Trophoblast cell (in vitro differentiated cells and primary cell): ENCODE data around the gene GSN.

Source experiments
- DNase-seq, 2 donors: peaks; one replicate each; pipeline ENCODE4 v3.0.0-alpha.2; 2016
- H2AFZ ChIP-seq: 2 replicates; pipeline ENCODE4 v1.6.1; 2013; ENCODE audit warnings: low read length, moderate library complexity, mild to moderate bottlenecking; ENCODE audit not compliant: insufficient read depth, poor library complexity
- H2AK5ac ChIP-seq: 2 replicates; pipeline ENCODE4 v1.6.1; 2013; ENCODE audit warnings: mild to moderate bottlenecking, low read length
- H2BK120ac ChIP-seq: 2 replicates; pipeline ENCODE4 v1.6.1; 2013; ENCODE audit warnings: low read length, mild to moderate bottlenecking, moderate library complexity; ENCODE audit not compliant: insufficient read depth, poor library complexity
- H2BK12ac ChIP-seq: 2 replicates; pipeline ENCODE4 v1.6.1; 2013; ENCODE audit warnings: mild to moderate bottlenecking, low read length, moderate library complexity
- H2BK5ac ChIP-seq: 2 replicates; pipeline ENCODE4 v1.6.1; 2013; ENCODE audit warnings: low read length, low read depth, moderate library complexity, mild to moderate bottlenecking; ENCODE audit not compliant: poor library complexity
- H3K14ac ChIP-seq: 2 replicates; pipeline ENCODE4 v1.6.1; 2013; ENCODE audit warnings: mild to moderate bottlenecking, low read length
- H3K18ac ChIP-seq: 2 replicates; pipeline ENCODE4 v1.6.1; 2013; ENCODE audit warnings: mild to moderate bottlenecking, low read length
- H3K23ac ChIP-seq: 2 replicates; pipeline ENCODE4 v1.6.1; 2013; ENCODE audit warnings: low read length
- H3K27ac ChIP-seq: 2 replicates; pipeline ENCODE4 v1.5.1; 2013; ENCODE audit warnings: low read depth, mild to moderate bottlenecking, inconsistent platforms, low read length, moderate library complexity
- H3K27me3 ChIP-seq: 2 replicates; pipeline ENCODE4 v1.6.1; 2013; ENCODE audit warnings: inconsistent platforms, mild to moderate bottlenecking, low read length, moderate library complexity; ENCODE audit not compliant: insufficient read depth
- H3K36me3 ChIP-seq, 2 experiments: 1 replicate in 1 of 2; 2 replicates in 1 of 2; pipeline ENCODE4 v1.6.1; 2013; ENCODE audit warnings: low read length in 2 of 2, mild to moderate bottlenecking in 2 of 2, moderate library complexity in 1 of 2; ENCODE audit not compliant: insufficient read depth in 2 of 2, control insufficient read depth in 1 of 2
- H3K4ac ChIP-seq: 2 replicates; pipeline ENCODE4 v1.6.1; 2013; ENCODE audit warnings: low read depth, mild to moderate bottlenecking, low read length, moderate library complexity
- H3K4me1 ChIP-seq, 2 experiments: 1 replicate in 1 of 2; 2 replicates in 1 of 2; pipeline ENCODE4 v1.6.1; 2013; ENCODE audit warnings: low read length in 2 of 2, mild to moderate bottlenecking in 2 of 2, moderate library complexity in 1 of 2; ENCODE audit not compliant: insufficient read depth in 2 of 2, control insufficient read depth in 1 of 2
- H3K4me2 ChIP-seq: 2 replicates; pipeline ENCODE4 v1.6.1; 2013; ENCODE audit warnings: inconsistent platforms, mild to moderate bottlenecking, low read length, moderate library complexity
- H3K4me3 ChIP-seq: 2 replicates; pipeline ENCODE4 v1.5.1; 2013; ENCODE audit warnings: mild to moderate bottlenecking, low read depth, low read length, inconsistent platforms
- H3K79me1 ChIP-seq: one replicate; pipeline ENCODE4 v1.6.1; 2013; ENCODE audit warnings: low read length
- H3K79me2 ChIP-seq: 2 replicates; pipeline ENCODE4 v1.6.1; 2013; ENCODE audit warnings: low read length, mild to moderate bottlenecking; ENCODE audit not compliant: control insufficient read depth, insufficient read depth, poor library complexity
- H3K9ac ChIP-seq: 2 replicates; pipeline ENCODE4 v1.6.1; 2013; ENCODE audit warnings: mild to moderate bottlenecking, low read length
- H3K9me3 ChIP-seq: 2 replicates; pipeline ENCODE4 v1.6.1; 2013; ENCODE audit warnings: low read depth, mild to moderate bottlenecking, control low read depth, inconsistent platforms, low read length; ENCODE audit not compliant: insufficient read depth
- H4K12ac ChIP-seq: 2 replicates; pipeline ENCODE4 v1.6.1; 2013; ENCODE audit warnings: low read depth, mild to moderate bottlenecking, low read length, moderate library complexity
- H4K8ac ChIP-seq: 2 replicates; pipeline ENCODE4 v1.6.1; 2013; ENCODE audit warnings: low read depth, mild to moderate bottlenecking, low read length, moderate library complexity
- H4K91ac ChIP-seq: one replicate; pipeline ENCODE4 v1.6.1; 2013; ENCODE audit warnings: low read depth, mild to moderate bottlenecking, low read length, moderate library complexity
- WGBS: extraction: QIAGEN DNeasy Blood & Tissue Kit; methylation state at CpG from one replicate; pipeline ENCODE4 v1.1.7; 2013; ENCODE audit warnings: missing lambda C conversion rate; ENCODE audit not compliant: insufficient read length, insufficient coverage; ENCODE audit errors: extremely low coverage; 5-methylcytosine and 5-hydroxymethylcytosine counted together

GSN gene

DNA sequence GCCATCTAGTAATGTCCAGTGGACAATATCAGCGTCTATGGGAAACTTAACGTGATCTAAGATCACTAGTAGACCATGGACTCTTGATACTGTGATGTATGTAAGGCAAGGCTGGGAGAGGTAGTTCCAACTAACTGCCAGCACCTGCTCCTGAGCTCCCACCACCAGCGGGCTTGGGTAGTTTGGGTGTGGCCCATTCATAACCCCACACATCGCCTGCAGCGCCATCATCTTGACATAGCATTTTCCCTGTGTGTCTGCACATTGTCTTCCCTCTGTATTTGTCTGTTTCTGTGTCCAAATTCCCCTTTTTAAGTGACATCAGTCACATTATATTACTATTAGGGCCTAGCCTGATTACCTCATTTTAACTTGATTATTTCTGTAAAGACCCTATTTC, 28.1 kb upstream of the GSN start:
- H3K79me1 ChIP-seq, result no peaks in the 10 kb centered on the region
- no peaks in the 10 kb centered on the region for H3K36me3 ChIP-seq
- H3K27me3 ChIP-seq, result no peaks in the 10 kb centered on the region
- no peak overlapping the region for H4K91ac ChIP-seq
- no peak overlapping the region for H2AK5ac ChIP-seq
- no peak overlapping the region for H2BK5ac ChIP-seq
- no peak overlapping the region for H3K23ac ChIP-seq
- no peak overlapping the region for H3K18ac ChIP-seq
- H2AFZ ChIP-seq, result no peak overlapping the region
- H2BK120ac ChIP-seq, result no peak overlapping the region
- WGBS, result no CpG with 5 or more reads among the region's 5 CpGs
- no peak overlapping the region for H3K4me3 ChIP-seq
- no peak overlapping the region for H3K14ac ChIP-seq
- peak; percentile 65 to 84 for DNase-seq
- no peak overlapping the region for H4K12ac ChIP-seq
- no peak overlapping the region for H3K4me2 ChIP-seq
- H3K4ac ChIP-seq, result no peak overlapping the region
- no peak overlapping the region for H2BK12ac ChIP-seq
- H3K4me1 ChIP-seq, result no peaks in the 10 kb centered on the region
- H4K8ac ChIP-seq, result no peak overlapping the region
- H3K27ac ChIP-seq, result no peak overlapping the region
- H3K79me2 ChIP-seq, result no peaks in the 10 kb centered on the region
- no peak overlapping the region for H3K9ac ChIP-seq
- no peaks in the 10 kb centered on the region for H3K9me3 ChIP-seq

DNA sequence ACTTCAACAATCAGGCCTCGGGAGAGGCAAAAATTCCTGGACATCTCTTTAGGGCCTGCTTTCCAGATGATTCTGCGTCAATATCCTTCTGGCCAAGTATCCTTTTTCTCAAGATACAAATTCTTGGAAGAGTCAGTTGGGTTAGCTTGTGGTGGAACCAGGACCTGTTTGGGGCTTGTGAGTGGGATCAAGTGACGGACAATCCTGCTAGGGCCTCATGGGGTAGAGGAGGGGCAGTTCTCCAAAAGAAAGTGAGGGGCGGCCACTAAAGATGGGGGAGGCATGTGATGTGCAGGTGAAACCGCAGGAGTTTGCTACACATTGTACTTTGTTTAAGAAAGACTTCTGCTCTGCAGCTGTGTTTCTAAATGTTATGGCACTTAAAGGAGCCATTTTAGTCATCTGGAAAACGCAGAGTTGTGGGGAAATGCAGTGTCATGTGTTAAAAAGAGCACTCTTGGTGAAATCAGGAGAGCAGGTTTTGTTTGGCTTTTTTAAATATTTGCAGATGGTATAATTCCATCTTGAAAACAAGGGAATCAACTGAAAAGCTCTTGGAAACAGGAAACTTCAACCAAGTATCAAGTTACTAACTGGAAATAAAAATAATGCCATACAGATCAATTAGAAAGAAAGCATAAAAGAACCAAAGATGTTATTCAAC, 27.4 kb upstream of the GSN start:
- no CpG with 5 or more reads among the region's 6 CpGs for WGBS
- Histone ChIP-seq H3K4me2 (no peak overlapping the region), H2AK5ac (no peak overlapping the region)

DNA sequence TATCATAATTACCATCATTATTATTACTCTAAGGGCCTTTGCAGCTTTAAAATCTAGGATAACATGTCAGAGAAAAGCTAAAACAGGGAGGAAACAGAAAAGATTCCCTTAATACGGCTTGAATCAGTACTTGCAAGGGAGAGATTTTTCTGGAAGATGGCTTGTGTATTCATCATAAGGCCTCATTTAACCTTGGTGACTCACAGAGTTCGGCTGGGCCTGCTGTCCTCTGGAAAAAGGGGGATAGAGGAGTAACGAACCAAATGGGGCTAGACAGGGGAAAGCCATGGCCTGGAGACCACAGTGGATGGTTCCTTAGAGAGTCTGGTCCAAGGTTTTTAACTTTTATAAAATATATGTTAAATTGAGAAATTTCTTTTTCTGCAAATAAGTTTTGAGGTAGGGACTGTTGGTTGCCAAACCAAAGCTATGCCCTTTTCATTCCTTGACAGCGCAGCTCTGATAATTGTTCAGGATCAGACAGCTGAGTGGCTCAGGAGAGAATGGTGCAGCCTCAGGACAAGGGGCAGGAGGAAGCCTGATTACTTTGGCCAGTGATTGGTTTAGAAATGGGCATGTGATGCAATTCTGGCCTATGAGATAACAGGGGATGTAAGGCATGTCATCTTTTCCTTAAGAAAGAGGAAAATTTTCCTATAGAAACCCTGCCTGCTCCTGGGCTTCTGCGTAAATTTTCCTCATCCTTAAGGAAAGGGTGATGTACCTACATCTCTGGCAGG, 25.6 kb upstream of the GSN start:
- no peak overlapping the region for H2BK120ac ChIP-seq

More for the DNA sequence above, 27.4 kb upstream of the GSN start:
- no peak overlapping the region for H3K18ac ChIP-seq
- H3K27ac ChIP-seq, result no peak overlapping the region
- H4K12ac ChIP-seq, result no peak overlapping the region
- no peaks in the 10 kb centered on the region for H3K79me2 ChIP-seq
- no peak overlapping the region for H4K8ac ChIP-seq
- H2BK5ac ChIP-seq, result no peak overlapping the region
- H3K9me3 ChIP-seq, result no peaks in the 10 kb centered on the region
- H3K23ac ChIP-seq, result no peak overlapping the region
- H3K4me3 ChIP-seq, result no peak overlapping the region
- H4K91ac ChIP-seq, result no peak overlapping the region
- H2BK12ac ChIP-seq, result no peak overlapping the region
- DNase-seq, result no peak
- no peaks in the 10 kb centered on the region for H3K36me3 ChIP-seq
- H3K4me1 ChIP-seq, result no peaks in the 10 kb centered on the region
- H3K4ac ChIP-seq, result no peak overlapping the region
- no peak overlapping the region for H3K9ac ChIP-seq
- H3K14ac ChIP-seq, result no peak overlapping the region
- no peaks in the 10 kb centered on the region for H3K79me1 ChIP-seq
- H2AFZ ChIP-seq, result no peak overlapping the region
- H3K27me3 ChIP-seq, result no peaks in the 10 kb centered on the region
- no peak overlapping the region for H2BK120ac ChIP-seq

DNA sequence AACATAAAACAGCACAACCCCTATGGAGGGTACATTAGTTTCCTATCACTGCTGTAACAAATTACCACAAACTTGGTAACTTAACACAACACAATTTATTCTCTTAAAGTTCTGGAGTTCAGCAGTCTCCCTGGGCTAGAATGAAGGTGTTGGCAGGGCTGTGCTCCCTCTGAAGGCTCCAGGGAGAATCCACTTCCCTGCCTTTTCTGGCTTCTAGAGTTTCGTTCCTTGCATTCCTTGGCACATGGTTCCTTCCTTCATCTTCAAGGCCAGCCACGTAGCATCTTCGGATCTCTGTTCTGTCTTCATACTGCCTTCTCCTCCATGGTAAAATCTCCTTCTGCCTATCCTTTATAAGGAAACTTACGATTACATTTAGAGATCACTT, 25.0 kb upstream of the GSN start:
- Histone ChIP-seq H4K12ac (no peak overlapping the region), H3K18ac (no peak overlapping the region), H3K4me1 (peaks cover 0 to 3% of the 10 kb centered on the region in 2 experiments), H2BK120ac (no peak overlapping the region), H2AK5ac (no peak overlapping the region), H2BK12ac (no peak overlapping the region), H4K91ac (no peak overlapping the region), H3K4ac (no peak overlapping the region), H3K9me3 (no peaks in the 10 kb centered on the region), H4K8ac (no peak overlapping the region), H3K79me2 (no peaks in the 10 kb centered on the region), H3K9ac (no peak overlapping the region), H3K4me3 (no peak overlapping the region), H3K79me1 (no peaks in the 10 kb centered on the region), H3K27ac (no peak overlapping the region), H3K36me3 (no peaks in the 10 kb centered on the region), H2AFZ (no peak overlapping the region), H3K23ac (no peak overlapping the region), H3K27me3 (no peaks in the 10 kb centered on the region), H3K4me2 (no peak overlapping the region), H3K14ac (no peak overlapping the region), H2BK5ac (no peak overlapping the region)
- no CpG with 5 or more reads among the region's 4 CpGs for WGBS
- DNase-seq, result peak in 1 of 2 donors; percentile 36

More for the DNA sequence above, 25.6 kb upstream of the GSN start:
- Histone ChIP-seq H4K91ac (no peak overlapping the region), H3K36me3 (no peaks in the 10 kb centered on the region), H3K23ac (no peak overlapping the region), H3K18ac (no peak overlapping the region), H4K12ac (no peak overlapping the region), H3K14ac (no peak overlapping the region), H2AFZ (no peak overlapping the region), H2BK5ac (no peak overlapping the region), H3K4me3 (no peak overlapping the region), H3K4me2 (no peak overlapping the region), H4K8ac (no peak overlapping the region), H3K27me3 (no peaks in the 10 kb centered on the region), H3K27ac (no peak overlapping the region), H3K79me1 (no peaks in the 10 kb centered on the region), H3K9ac (no peak overlapping the region), H3K4me1 (peaks cover 0 to 3% of the 10 kb centered on the region in 2 experiments), H3K79me2 (no peaks in the 10 kb centered on the region), H3K9me3 (no peaks in the 10 kb centered on the region), H2AK5ac (no peak overlapping the region), H3K4ac (no peak overlapping the region), H2BK12ac (no peak overlapping the region)
- WGBS, result no CpG with 5 or more reads among the region's 5 CpGs
- DNase-seq, result peak; percentile 56 to 73
